Loucy (cell line): Measurements from ENCODE around the gene CLK2.

ENCODE experiments used
- H2AFZ ChIP-seq: fragments of 200-600 bp; sonication (generic); 2 replicates; pipeline ENCODE4 v1.6.0; 2016; ENCODE audit warnings: antibody characterized with exemption, mild to moderate bottlenecking, low read length, moderate library complexity
- H3F3A ChIP-seq: fragments of 200-600 bp; 2 replicates; pipeline ENCODE4 v1.6.0; 2016; ENCODE audit warnings: antibody characterized with exemption, low read depth, mild to moderate bottlenecking
- H3K27me3 ChIP-seq: fragments of 200-600 bp; sonication (generic); 2 replicates; pipeline ENCODE4 v1.6.1; 2014; ENCODE audit warnings: low read length, mild to moderate bottlenecking; ENCODE audit not compliant: insufficient read depth, poor library complexity, severe bottlenecking
- H3K36me3 ChIP-seq: fragments of 200-600 bp; sonication (generic); 2 replicates; pipeline ENCODE4 v1.6.1; 2016; ENCODE audit warnings: low read length; ENCODE audit not compliant: insufficient read depth
- H3K4me1 ChIP-seq: fragments of 200-600 bp; sonication (generic); 2 replicates; pipeline ENCODE4 v1.5.1; 2014; ENCODE audit warnings: low read length, mild to moderate bottlenecking; ENCODE audit not compliant: insufficient read depth, poor library complexity, severe bottlenecking
- H3K4me2 ChIP-seq: fragments of 200-600 bp; sonication (generic); 2 replicates; pipeline ENCODE4 v1.6.0; 2014; ENCODE audit warnings: antibody characterized with exemption, low read length, low read depth, mild to moderate bottlenecking; ENCODE audit not compliant: poor library complexity, severe bottlenecking
- H3K4me3 ChIP-seq: fragments of 200-600 bp; sonication (generic); 2 replicates; pipeline ENCODE4 v1.5.1; 2014; ENCODE audit warnings: low read length, mild to moderate bottlenecking, mixed read lengths; ENCODE audit not compliant: poor library complexity, severe bottlenecking
- H3K79me2 ChIP-seq: fragments of 200-600 bp; sonication (generic); 2 replicates; pipeline ENCODE4 v1.6.1; 2014; ENCODE audit warnings: low read length; ENCODE audit not compliant: insufficient read depth
- H3K9ac ChIP-seq: fragments of 200-600 bp; sonication (generic); 2 replicates; pipeline ENCODE4 v1.6.0; 2014; ENCODE audit warnings: mild to moderate bottlenecking, low read depth, low read length, moderate library complexity; ENCODE audit not compliant: poor library complexity, severe bottlenecking
- H3K9me2 ChIP-seq: fragments of 200-600 bp; sonication (generic); replicated peaks from 2 replicates; pipeline ENCODE4 v1.6.1; 2016; ENCODE audit warnings: low read depth, low read length, mixed read lengths
- H3K9me3 ChIP-seq: fragments of 200-600 bp; sonication (generic); 2 replicates; pipeline ENCODE4 v1.6.1; 2014; ENCODE audit warnings: mild to moderate bottlenecking, antibody characterized with exemption, low read length, low read depth; ENCODE audit not compliant: insufficient read depth
- H4K20me1 ChIP-seq: fragments of 200-600 bp; sonication (generic); 2 replicates; pipeline ENCODE4 v1.6.0; 2014; ENCODE audit warnings: antibody characterized with exemption, low read length, mild to moderate bottlenecking; ENCODE audit not compliant: insufficient read depth, poor library complexity, severe bottlenecking
- EZH2phosphoT487 ChIP-seq: fragments of 200-600 bp; IDR thresholded peaks from 2 replicates; pipeline ENCODE4 v1.6.1; 2018; ENCODE audit warnings: antibody characterized with exemption, mild to moderate bottlenecking, moderate library complexity, borderline replicate concordance
- TF ChIP-seq, protein P1 (sequence below): fragments of 200-600 bp; sonication (generic); conservative IDR thresholded peaks from 2 replicates; pipeline ENCODE4 v1.5.1; 2014; ENCODE audit warnings: mild to moderate bottlenecking, antibody characterized with exemption, low read length

Gene CLK2

DNA sequence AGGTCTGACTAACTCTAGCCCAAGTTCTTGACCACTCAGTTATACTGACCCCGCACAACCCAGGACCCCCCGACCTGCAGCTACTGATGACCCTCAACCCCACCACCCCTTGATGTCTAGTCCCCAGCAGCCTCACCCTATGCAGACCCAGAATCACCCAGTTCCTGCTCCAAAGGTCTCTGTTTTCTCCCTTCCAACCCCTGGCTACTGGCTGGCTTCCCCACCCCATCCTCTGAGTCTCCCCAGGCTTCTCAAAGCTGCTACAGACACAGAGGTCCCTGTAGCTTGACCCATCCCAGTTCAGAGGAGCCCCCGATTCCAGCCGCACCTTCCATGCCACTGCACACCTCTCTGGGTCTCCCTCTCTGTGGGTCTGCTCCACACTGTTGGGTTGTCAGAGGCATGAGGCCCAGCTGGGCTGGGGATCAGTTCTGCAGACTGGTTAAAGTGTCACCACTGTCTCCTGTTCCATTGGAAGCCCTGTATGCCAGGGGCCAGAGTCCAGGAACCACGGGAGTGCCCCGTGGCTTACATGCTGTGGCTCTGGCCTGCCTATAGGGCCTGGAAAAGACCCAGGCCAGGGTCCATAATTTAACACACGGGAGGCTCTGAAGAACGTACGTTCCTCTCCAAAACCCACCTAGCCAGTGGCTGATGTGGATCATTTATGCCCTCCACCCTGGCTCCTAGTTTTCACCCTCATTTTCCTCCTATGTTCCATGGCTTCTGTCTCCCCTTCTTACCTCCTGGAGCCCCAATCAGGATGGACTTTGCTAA, 27.4 kb upstream of the CLK2 start:
- H3K9me3 ChIP-seq: no peaks in the 10 kb centered on the region
- no peaks in the 10 kb centered on the region for H3K9me2 ChIP-seq
- H3K79me2 ChIP-seq: no peaks in the 10 kb centered on the region
- no peaks in the 10 kb centered on the region for H3F3A ChIP-seq
- no peak overlapping the region for H3K9ac ChIP-seq
- H4K20me1 ChIP-seq: no peaks in the 10 kb centered on the region
- H3K4me1 ChIP-seq: no peaks in the 10 kb centered on the region
- H3K4me2 ChIP-seq: no peak overlapping the region
- no peak overlapping the region for H2AFZ ChIP-seq
- no peak for TF ChIP-seq EZH2phosphoT487
- TF ChIP-seq, protein P1, sequence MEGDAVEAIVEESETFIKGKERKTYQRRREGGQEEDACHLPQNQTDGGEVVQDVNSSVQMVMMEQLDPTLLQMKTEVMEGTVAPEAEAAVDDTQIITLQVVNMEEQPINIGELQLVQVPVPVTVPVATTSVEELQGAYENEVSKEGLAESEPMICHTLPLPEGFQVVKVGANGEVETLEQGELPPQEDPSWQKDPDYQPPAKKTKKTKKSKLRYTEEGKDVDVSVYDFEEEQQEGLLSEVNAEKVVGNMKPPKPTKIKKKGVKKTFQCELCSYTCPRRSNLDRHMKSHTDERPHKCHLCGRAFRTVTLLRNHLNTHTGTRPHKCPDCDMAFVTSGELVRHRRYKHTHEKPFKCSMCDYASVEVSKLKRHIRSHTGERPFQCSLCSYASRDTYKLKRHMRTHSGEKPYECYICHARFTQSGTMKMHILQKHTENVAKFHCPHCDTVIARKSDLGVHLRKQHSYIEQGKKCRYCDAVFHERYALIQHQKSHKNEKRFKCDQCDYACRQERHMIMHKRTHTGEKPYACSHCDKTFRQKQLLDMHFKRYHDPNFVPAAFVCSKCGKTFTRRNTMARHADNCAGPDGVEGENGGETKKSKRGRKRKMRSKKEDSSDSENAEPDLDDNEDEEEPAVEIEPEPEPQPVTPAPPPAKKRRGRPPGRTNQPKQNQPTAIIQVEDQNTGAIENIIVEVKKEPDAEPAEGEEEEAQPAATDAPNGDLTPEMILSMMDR: no peak
- no peaks in the 10 kb centered on the region for H3K36me3 ChIP-seq
- H3K4me3 ChIP-seq: no peak overlapping the region
- no peaks in the 10 kb centered on the region for H3K27me3 ChIP-seq

DNA sequence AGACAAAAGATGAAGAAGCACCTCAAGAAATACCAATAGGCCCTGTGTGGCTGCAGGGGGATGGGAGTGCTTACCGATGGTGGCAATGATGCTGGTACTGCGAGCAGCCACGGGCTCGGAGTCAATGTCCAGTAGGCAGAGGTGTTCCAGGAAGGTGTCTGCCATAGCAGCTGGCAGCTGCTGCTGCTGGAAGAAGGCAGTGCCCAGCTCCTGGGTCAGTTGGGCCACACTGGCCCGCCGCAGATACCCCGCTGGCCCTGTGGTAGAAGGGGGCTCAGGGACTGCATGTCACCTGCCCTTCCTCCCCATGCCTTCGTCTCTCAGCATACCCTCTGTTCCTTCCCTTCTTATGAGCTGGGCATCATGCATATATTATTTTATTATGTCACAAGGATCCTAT, 26.7 kb upstream of the CLK2 start:
- no peak overlapping the region for H2AFZ ChIP-seq

DNA sequence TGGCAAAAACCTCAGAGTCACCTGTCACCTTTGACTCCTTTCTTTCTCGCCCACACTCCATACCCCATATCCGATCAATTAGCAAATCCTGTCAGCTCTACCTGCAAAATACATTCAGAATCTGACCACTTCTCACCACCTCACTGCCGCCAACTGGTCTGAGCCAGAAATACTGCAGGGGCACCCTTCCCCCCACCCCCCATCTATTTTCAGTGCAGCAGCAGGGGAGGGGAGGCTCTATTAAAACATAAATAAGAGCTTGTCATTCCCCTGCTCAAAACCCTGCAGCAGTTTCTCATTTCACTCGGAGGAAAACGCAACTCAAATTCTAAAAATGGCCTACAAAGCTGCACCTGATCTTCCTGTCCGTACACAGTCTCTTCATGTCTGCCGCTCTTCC, 24.1 kb upstream of the CLK2 start:
- Histone ChIP-seq H3K79me2 (no peaks in the 10 kb centered on the region), H3F3A (no peaks in the 10 kb centered on the region), H3K4me1 (no peaks in the 10 kb centered on the region), H3K4me3 (no peak overlapping the region), H3K9ac (no peak overlapping the region), H3K9me2 (no peaks in the 10 kb centered on the region), H2AFZ (no peak overlapping the region), H4K20me1 (no peaks in the 10 kb centered on the region), H3K27me3 (no peaks in the 10 kb centered on the region), H3K9me3 (no peaks in the 10 kb centered on the region), H3K4me2 (no peak overlapping the region), H3K36me3 (no peaks in the 10 kb centered on the region)
- TF ChIP-seq EZH2phosphoT487: no peak
- TF ChIP-seq, protein P1: no peak

More for the DNA sequence above, 26.7 kb upstream of the CLK2 start:
- Histone ChIP-seq H3K9ac (no peak overlapping the region), H3K4me1 (no peaks in the 10 kb centered on the region), H3K36me3 (no peaks in the 10 kb centered on the region), H3K27me3 (no peaks in the 10 kb centered on the region), H3F3A (no peaks in the 10 kb centered on the region), H3K79me2 (no peaks in the 10 kb centered on the region), H3K9me3 (no peaks in the 10 kb centered on the region), H3K9me2 (no peaks in the 10 kb centered on the region), H3K4me2 (no peak overlapping the region), H4K20me1 (no peaks in the 10 kb centered on the region), H3K4me3 (no peak overlapping the region)
- TF ChIP-seq, protein P1: no peak
- TF ChIP-seq EZH2phosphoT487: no peak
